HepG2 (cell line): ENCODE results near the gene TSACC. TPM values are rescaled to one million over a fixed set of nuclear protein-coding genes. Genes with fewer than 3 reads are reported as not detected.

Experiments used
- E2F5 ChIP-seq: sonication (generic); formaldehyde crosslinking; conservative IDR thresholded peaks from 2 replicates; pipeline ENCODE4 v1.4.0; 2020; ENCODE audit warnings: missing genetic modification reagents
- FOXO1 ChIP-seq: sonication (generic); formaldehyde crosslinking; IDR thresholded peaks from 2 replicates; pipeline ENCODE4 v1.4.0; 2020; ENCODE audit warnings: missing genetic modification reagents
- LCORL ChIP-seq, 2 experiments: fragments of 450-650 bp in 1 of 2; sonication (generic) in 1 of 2; formaldehyde crosslinking in 1 of 2; IDR thresholded peaks; 2 replicates each; pipeline versions ENCODE4 v1.5.0 to v1.6.1; 2017 to 2020; ENCODE audit warnings: antibody characterized with exemption in 1 of 2, missing genetic modification reagents in 1 of 2
- MATR3 ChIP-seq: sonication (generic); formaldehyde crosslinking; IDR thresholded peaks from 2 replicates; pipeline ENCODE4 v1.4.0; 2020; ENCODE audit warnings: missing genetic modification reagents
- NONO ChIP-seq, 2 experiments: fragments of 450-650 bp in 1 of 2; sonication (generic) in 1 of 2; formaldehyde crosslinking in 1 of 2; IDR thresholded peaks in 1 of 2; conservative IDR thresholded peaks in 1 of 2; 2 replicates each; pipeline versions ENCODE4 v1.6.1 to v1.8.0; 2017 to 2022; ENCODE audit warnings: mild to moderate bottlenecking in 1 of 2, missing genetic modification reagents in 1 of 2, moderate library complexity in 1 of 2
- PAXIP1 ChIP-seq: sonication (generic); formaldehyde crosslinking; conservative IDR thresholded peaks from 2 replicates; pipeline ENCODE4 v1.4.0; 2020; ENCODE audit warnings: mild to moderate bottlenecking, missing genetic modification reagents, moderate library complexity
- POGK ChIP-seq: sonication (generic); formaldehyde crosslinking; conservative IDR thresholded peaks from 2 replicates; pipeline ENCODE4 v1.8.0; 2022; ENCODE audit warnings: mild to moderate bottlenecking, moderate library complexity, missing genetic modification reagents
- PRDM15 ChIP-seq: sonication (generic); formaldehyde crosslinking; IDR thresholded peaks from 2 replicates; pipeline ENCODE4 v1.4.0; 2020; ENCODE audit warnings: missing genetic modification reagents
- TARDBP ChIP-seq: sonication (generic); formaldehyde crosslinking; IDR thresholded peaks from 2 replicates; pipeline ENCODE4 v1.8.0; 2022; ENCODE audit warnings: mild to moderate bottlenecking, missing genetic modification reagents
- ZFYVE20 ChIP-seq: sonication (generic); formaldehyde crosslinking; IDR thresholded peaks from 2 replicates; pipeline ENCODE4 v1.8.0; 2023; ENCODE audit warnings: low read depth, mild to moderate bottlenecking, moderate library complexity, missing genetic modification reagents, borderline replicate concordance
- ZNF496 ChIP-seq: sonication (generic); formaldehyde crosslinking; IDR thresholded peaks from 2 replicates; pipeline ENCODE4 v1.8.1; 2023; ENCODE audit warnings: mild to moderate bottlenecking, moderate library complexity, missing genetic modification reagents; ENCODE audit not compliant: insufficient replicate concordance
- ZNF513 ChIP-seq: sonication (generic); formaldehyde crosslinking; conservative IDR thresholded peaks from 2 replicates; pipeline ENCODE4 v1.5.0; 2020; ENCODE audit warnings: missing genetic modification reagents
- ZNF574 ChIP-seq: sonication (generic); formaldehyde crosslinking; IDR thresholded peaks from 2 replicates; pipeline ENCODE4 v1.4.0; 2020; ENCODE audit warnings: missing genetic modification reagents
- polyA plus RNA-seq, 8 experiments: library from polyadenylated mRNA; depleted of rRNA in 3 of 8; stranded (reverse) in 7 of 8; unstranded in 1 of 8; fragments of >200 nt; fragmentation: Illumina TruSeq in 4 of 8; extraction: Trizol in 4 of 8; gene quantifications; 2 replicates each; pipeline versions ENCODE4 v1.2.1 to v1.2.3, GENCODE V29; 2011 to 2016; ENCODE audit warnings: low read depth in 4 of 8, missing spikeins in 1 of 8, mixed read lengths in 1 of 8; ENCODE audit not compliant: insufficient read depth in 1 of 8
- total RNA-seq, 5 experiments: library from RNA; depleted of rRNA; stranded (reverse); fragments of >200 nt; fragmentation: Illumina TruSeq; extraction: Trizol; gene quantifications; 2 replicates each; pipeline ENCODE4 v1.2.3, GENCODE V29; 2016; ENCODE audit warnings: low read depth in 1 of 5

TSACC gene
- total and polyA plus RNA-seq, 2 of the 13 experiments (the other 11 are each of a cell fraction or from before 2014, with no cell fraction given) = 1.5 to 2.6 TPM

- TF ChIP-seq ZNF574 (CRISPR knock-in tag) (no peak), NONO (IDR thresholded peaks at IDR 0.05) (no peak), NONO (CRISPR knock-in tag; conservative IDR thresholded peaks at IDR 0.05) (no peak; the same call in 1 of the 2 replicates), E2F5 (CRISPR knock-in tag) (no peak), PAXIP1 (peak; percentile 70), PRDM15 (CRISPR knock-in tag) (no peak), POGK (CRISPR knock-in tag) (0 out of 2 replicates have a peak, but pooled peaks have one; percentile 15), LCORL (IDR thresholded peaks at IDR 0.05) (no peak), LCORL (CRISPR knock-in tag; IDR thresholded peaks at IDR 0.05) (peak; percentile 69), FOXO1 (CRISPR knock-in tag) (no peak), ZFYVE20 (CRISPR knock-in tag) (no peak), TARDBP (CRISPR knock-in tag) (no peak), ZNF496 (CRISPR knock-in tag) (no peak), MATR3 (CRISPR knock-in tag) (no peak), ZNF513 (CRISPR knock-in tag) (no peak)
These were observed 29.9 kb downstream of the TSACC start (continued) for GRCh38 chr1:156368157-156368658.
